HepG2 (cell line): ENCODE data around the gene LRRC8E. TPM values are rescaled to one million over a fixed set of nuclear protein-coding genes. Genes with fewer than 3 reads are reported as not detected.

Experiments used
- DNMT1 ChIP-seq: sonication (generic); formaldehyde crosslinking; IDR thresholded peaks from 2 replicates; pipeline ENCODE4 v1.5.1; 2020; ENCODE audit warnings: mild to moderate bottlenecking, missing genetic modification reagents
- GATAD1 ChIP-seq: IDR thresholded peaks from 2 replicates; pipeline ENCODE4 v1.6.1; 2016; ENCODE audit warnings: missing genetic modification reagents, missing compliant biosample characterization
- PHB2 ChIP-seq: fragments of 450-650 bp; IDR thresholded peaks from 2 replicates; pipeline ENCODE4 v1.6.1; 2018; ENCODE audit not compliant: partially characterized antibody
- SNAPC2 ChIP-seq: sonication (generic); formaldehyde crosslinking; IDR thresholded peaks from 2 replicates; pipeline ENCODE4 v1.8.1; 2022; ENCODE audit warnings: mild to moderate bottlenecking, missing genetic modification reagents
- TCF7L2 ChIP-seq: IDR thresholded peaks from 2 replicates; pipeline ENCODE4 v1.6.1; 2011; ENCODE audit warnings: mild to moderate bottlenecking, low read depth, low read length, moderate library complexity
- XRCC5 ChIP-seq: fragments of 200-400 bp; formaldehyde crosslinking; optimal IDR thresholded peaks from 2 replicates; pipeline ENCODE3; 2017; ENCODE audit warnings: mild to moderate bottlenecking, low read length
- ZBTB25 ChIP-seq: IDR thresholded peaks from 2 replicates; pipeline ENCODE4 v1.6.1; 2018; ENCODE audit warnings: missing genetic modification reagents
- ZFP37 ChIP-seq: sonication (generic); formaldehyde crosslinking; IDR thresholded peaks from 2 replicates; pipeline ENCODE4 v1.4.0; 2020; ENCODE audit warnings: missing genetic modification reagents, borderline replicate concordance
- ZNF263 ChIP-seq: sonication (generic); formaldehyde crosslinking; IDR thresholded peaks from 2 replicates; pipeline ENCODE4 v1.4.0; 2020; ENCODE audit warnings: missing genetic modification reagents
- ZNF3 ChIP-seq: IDR thresholded peaks from 2 replicates; pipeline ENCODE4 v1.7.0; 2017; ENCODE audit warnings: inconsistent platforms
- ZNF329 ChIP-seq: sonication (generic); formaldehyde crosslinking; IDR thresholded peaks from 2 replicates; pipeline ENCODE4 v1.9.0; 2021; ENCODE audit warnings: low read depth, mild to moderate bottlenecking, missing genetic modification reagents
- ZNF660 ChIP-seq: sonication (generic); formaldehyde crosslinking; IDR thresholded peaks from 2 replicates; pipeline ENCODE4 v1.5.1; 2020; ENCODE audit warnings: mild to moderate bottlenecking, low read depth, missing genetic modification reagents, borderline replicate concordance
- ZNF891 ChIP-seq: sonication (generic); formaldehyde crosslinking; IDR thresholded peaks from 2 replicates; pipeline ENCODE4 v1.5.0; 2020; ENCODE audit warnings: mild to moderate bottlenecking, missing genetic modification reagents
- ZXDC ChIP-seq: sonication (generic); formaldehyde crosslinking; IDR thresholded peaks from 2 replicates; pipeline ENCODE4 v1.5.0; 2020; ENCODE audit warnings: mild to moderate bottlenecking, missing genetic modification reagents
- polyA plus RNA-seq, 8 experiments: library from polyadenylated mRNA; depleted of rRNA in 3 of 8; stranded (reverse) in 7 of 8; unstranded in 1 of 8; fragments of >200 nt; fragmentation: Illumina TruSeq in 4 of 8; extraction: Trizol in 4 of 8; gene quantifications; 2 replicates each; pipeline versions ENCODE4 v1.2.1 to v1.2.3, GENCODE V29; 2011 to 2016; ENCODE audit warnings: low read depth in 4 of 8, missing spikeins in 1 of 8, mixed read lengths in 1 of 8; ENCODE audit not compliant: insufficient read depth in 1 of 8
- total RNA-seq, 5 experiments: library from RNA; depleted of rRNA; stranded (reverse); fragments of >200 nt; fragmentation: Illumina TruSeq; extraction: Trizol; gene quantifications; 2 replicates each; pipeline ENCODE4 v1.2.3, GENCODE V29; 2016; ENCODE audit warnings: low read depth in 1 of 5
- TF ChIP-seq, protein P1 (sequence below), 2 experiments: IDR thresholded peaks; 2 replicates each; pipeline ENCODE4 v1.6.1; 2011 to 2012; ENCODE audit warnings: low read length in 2 of 2, borderline replicate concordance in 1 of 2, low read depth in 1 of 2, mild to moderate bottlenecking in 1 of 2, moderate library complexity in 1 of 2
- TF ChIP-seq, protein P2 (sequence below): sonication (generic); formaldehyde crosslinking; IDR thresholded peaks from 2 replicates; pipeline ENCODE4 v1.4.0; 2020; ENCODE audit warnings: missing genetic modification reagents
- TF ChIP-seq, protein P3 (sequence below): IDR thresholded peaks from 2 replicates; pipeline ENCODE4 v1.4.0; 2020; ENCODE audit warnings: mild to moderate bottlenecking, missing genetic modification reagents

Gene LRRC8E
- total and polyA plus RNA-seq, 2 of the 13 experiments (the other 11 are each of a cell fraction or from before 2014, with no cell fraction given) = 8.0 to 10.3 TPM

DNA sequence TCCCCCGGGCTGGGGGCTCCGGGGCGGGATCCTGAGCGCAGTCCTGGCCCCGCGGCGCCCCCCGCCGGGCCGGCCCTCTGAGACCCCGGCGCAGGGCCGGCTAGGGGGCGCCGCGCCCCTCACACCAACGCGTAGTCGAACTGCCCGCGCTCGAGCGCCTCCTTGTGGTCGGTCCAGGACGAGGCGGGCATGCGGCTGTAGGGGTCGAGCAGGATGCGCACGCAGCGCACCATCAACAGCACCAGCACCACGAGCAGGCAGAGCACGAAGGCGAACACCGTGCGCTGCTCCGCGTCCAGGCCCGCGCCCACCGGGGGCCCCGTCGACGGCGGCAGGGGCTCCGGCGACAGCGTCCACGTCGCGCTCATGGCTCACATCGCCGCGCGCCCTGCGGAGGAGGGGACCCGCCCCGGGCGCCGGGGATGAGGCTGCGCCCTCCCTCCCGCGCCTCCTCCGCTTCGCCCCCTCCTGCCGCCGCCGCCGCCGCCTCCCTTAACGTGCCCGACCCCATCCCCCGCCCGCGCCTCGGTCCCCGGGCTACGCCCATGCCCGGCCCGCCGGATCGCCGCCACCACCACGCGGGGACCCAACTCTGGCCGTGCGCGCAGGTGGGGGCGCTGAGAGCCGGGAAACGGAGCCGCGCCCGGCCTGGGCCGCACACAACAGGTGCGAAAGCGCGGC is 37.0 kb downstream of the LRRC8E start (continued):
- TF ChIP-seq, protein P1, sequence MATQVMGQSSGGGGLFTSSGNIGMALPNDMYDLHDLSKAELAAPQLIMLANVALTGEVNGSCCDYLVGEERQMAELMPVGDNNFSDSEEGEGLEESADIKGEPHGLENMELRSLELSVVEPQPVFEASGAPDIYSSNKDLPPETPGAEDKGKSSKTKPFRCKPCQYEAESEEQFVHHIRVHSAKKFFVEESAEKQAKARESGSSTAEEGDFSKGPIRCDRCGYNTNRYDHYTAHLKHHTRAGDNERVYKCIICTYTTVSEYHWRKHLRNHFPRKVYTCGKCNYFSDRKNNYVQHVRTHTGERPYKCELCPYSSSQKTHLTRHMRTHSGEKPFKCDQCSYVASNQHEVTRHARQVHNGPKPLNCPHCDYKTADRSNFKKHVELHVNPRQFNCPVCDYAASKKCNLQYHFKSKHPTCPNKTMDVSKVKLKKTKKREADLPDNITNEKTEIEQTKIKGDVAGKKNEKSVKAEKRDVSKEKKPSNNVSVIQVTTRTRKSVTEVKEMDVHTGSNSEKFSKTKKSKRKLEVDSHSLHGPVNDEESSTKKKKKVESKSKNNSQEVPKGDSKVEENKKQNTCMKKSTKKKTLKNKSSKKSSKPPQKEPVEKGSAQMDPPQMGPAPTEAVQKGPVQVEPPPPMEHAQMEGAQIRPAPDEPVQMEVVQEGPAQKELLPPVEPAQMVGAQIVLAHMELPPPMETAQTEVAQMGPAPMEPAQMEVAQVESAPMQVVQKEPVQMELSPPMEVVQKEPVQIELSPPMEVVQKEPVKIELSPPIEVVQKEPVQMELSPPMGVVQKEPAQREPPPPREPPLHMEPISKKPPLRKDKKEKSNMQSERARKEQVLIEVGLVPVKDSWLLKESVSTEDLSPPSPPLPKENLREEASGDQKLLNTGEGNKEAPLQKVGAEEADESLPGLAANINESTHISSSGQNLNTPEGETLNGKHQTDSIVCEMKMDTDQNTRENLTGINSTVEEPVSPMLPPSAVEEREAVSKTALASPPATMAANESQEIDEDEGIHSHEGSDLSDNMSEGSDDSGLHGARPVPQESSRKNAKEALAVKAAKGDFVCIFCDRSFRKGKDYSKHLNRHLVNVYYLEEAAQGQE (IDR thresholded peaks at IDR 0.05; ENCODE audit: borderline replicate concordance in 1 of 2, low read depth in 1 of 2, low read length in 2 of 2) = no peak
- TF ChIP-seq DNMT1 (CRISPR knock-in tag) = peak; percentile 75; the same call in 1 of the 2 replicates
- TF ChIP-seq XRCC5 = peak; percentile 68
- TF ChIP-seq ZBTB25 (CRISPR knock-in tag) = peak; percentile 48; the same call in 1 of the 2 replicates
- TF ChIP-seq, protein P2, sequence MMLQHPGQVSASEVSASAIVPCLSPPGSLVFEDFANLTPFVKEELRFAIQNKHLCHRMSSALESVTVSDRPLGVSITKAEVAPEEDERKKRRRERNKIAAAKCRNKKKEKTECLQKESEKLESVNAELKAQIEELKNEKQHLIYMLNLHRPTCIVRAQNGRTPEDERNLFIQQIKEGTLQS (CRISPR knock-in tag) = no peak; the same call in 1 of the 2 replicates
- TF ChIP-seq ZFP37 (CRISPR knock-in tag) = 0 out of 2 replicates have a peak, but pooled peaks have one; percentile 50
- TF ChIP-seq SNAPC2 (CRISPR knock-in tag) = no peak
- TF ChIP-seq GATAD1 = peak; percentile 57; the same call in 1 of the 2 replicates
- no peak for TF ChIP-seq TCF7L2
- TF ChIP-seq ZNF3 (CRISPR knock-in tag) = no peak
- peak; percentile 62; the same call in 1 of the 2 replicates for TF ChIP-seq ZNF329 (CRISPR knock-in tag)
- 0 out of 2 replicates have a peak, but pooled peaks have one; percentile 77 for TF ChIP-seq ZXDC (CRISPR knock-in tag)
- 0 out of 2 replicates have a peak, but pooled peaks have one; percentile 43 for TF ChIP-seq ZNF263 (CRISPR knock-in tag)
- no peak for TF ChIP-seq PHB2
- TF ChIP-seq ZNF660 (CRISPR knock-in tag) = no peak
- TF ChIP-seq ZNF891 (CRISPR knock-in tag) = 0 out of 2 replicates have a peak, but pooled peaks have one; percentile 47
- TF ChIP-seq, protein P3, sequence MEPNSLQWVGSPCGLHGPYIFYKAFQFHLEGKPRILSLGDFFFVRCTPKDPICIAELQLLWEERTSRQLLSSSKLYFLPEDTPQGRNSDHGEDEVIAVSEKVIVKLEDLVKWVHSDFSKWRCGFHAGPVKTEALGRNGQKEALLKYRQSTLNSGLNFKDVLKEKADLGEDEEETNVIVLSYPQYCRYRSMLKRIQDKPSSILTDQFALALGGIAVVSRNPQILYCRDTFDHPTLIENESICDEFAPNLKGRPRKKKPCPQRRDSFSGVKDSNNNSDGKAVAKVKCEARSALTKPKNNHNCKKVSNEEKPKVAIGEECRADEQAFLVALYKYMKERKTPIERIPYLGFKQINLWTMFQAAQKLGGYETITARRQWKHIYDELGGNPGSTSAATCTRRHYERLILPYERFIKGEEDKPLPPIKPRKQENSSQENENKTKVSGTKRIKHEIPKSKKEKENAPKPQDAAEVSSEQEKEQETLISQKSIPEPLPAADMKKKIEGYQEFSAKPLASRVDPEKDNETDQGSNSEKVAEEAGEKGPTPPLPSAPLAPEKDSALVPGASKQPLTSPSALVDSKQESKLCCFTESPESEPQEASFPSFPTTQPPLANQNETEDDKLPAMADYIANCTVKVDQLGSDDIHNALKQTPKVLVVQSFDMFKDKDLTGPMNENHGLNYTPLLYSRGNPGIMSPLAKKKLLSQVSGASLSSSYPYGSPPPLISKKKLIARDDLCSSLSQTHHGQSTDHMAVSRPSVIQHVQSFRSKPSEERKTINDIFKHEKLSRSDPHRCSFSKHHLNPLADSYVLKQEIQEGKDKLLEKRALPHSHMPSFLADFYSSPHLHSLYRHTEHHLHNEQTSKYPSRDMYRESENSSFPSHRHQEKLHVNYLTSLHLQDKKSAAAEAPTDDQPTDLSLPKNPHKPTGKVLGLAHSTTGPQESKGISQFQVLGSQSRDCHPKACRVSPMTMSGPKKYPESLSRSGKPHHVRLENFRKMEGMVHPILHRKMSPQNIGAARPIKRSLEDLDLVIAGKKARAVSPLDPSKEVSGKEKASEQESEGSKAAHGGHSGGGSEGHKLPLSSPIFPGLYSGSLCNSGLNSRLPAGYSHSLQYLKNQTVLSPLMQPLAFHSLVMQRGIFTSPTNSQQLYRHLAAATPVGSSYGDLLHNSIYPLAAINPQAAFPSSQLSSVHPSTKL (CRISPR knock-in tag) = no peak
